K562 (cell line): ENCODE data around the gene VPS45. TPM values are rescaled to one million over a fixed set of nuclear protein-coding genes. Genes with fewer than 3 reads are reported as not detected.

Source experiments
- AFF1 ChIP-seq, 2 experiments: fragments of 450-650 bp; IDR thresholded peaks; 2 replicates each; pipeline ENCODE4 v1.6.1; 2018; ENCODE audit warnings: mild to moderate bottlenecking in 2 of 2, low read depth in 1 of 2; ENCODE audit not compliant: partially characterized antibody in 2 of 2
- CBX8 ChIP-seq: fragments of 200-600 bp; sonication (generic); IDR thresholded peaks from 2 replicates; pipeline ENCODE4 v1.6.1; 2012; ENCODE audit warnings: borderline replicate concordance, mixed run types, low read depth, mild to moderate bottlenecking, moderate library complexity, mixed read lengths, low read length, control low read depth, inconsistent platforms; ENCODE audit not compliant: poor library complexity, severe bottlenecking; ENCODE audit errors: extremely low read depth
- CHD2 ChIP-seq: IDR thresholded peaks from 2 replicates; pipeline ENCODE4 v1.6.1; 2011; ENCODE audit warnings: low read depth, low read length
- CUX1 ChIP-seq: fragments of 200-800 bp; sonication (Bioruptor generic); IDR thresholded peaks from 2 replicates; pipeline ENCODE4 v1.6.1; 2016; ENCODE audit warnings: missing genetic modification characterization, missing compliant biosample characterization
- DEAF1 ChIP-seq: fragments of 450-650 bp; formaldehyde crosslinking; IDR thresholded peaks from 2 replicates; pipeline ENCODE4 v1.4.0; 2020; ENCODE audit warnings: mild to moderate bottlenecking, moderate library complexity
- FOXO4 ChIP-seq: fragments of 450-650 bp; formaldehyde crosslinking; IDR thresholded peaks from 2 replicates; pipeline ENCODE4 v1.4.0; 2020; ENCODE audit warnings: mild to moderate bottlenecking, moderate library complexity
- HES1 ChIP-seq: fragments of 450-650 bp; IDR thresholded peaks from 2 replicates; pipeline ENCODE4 v1.6.1; 2016; ENCODE audit warnings: low read depth, mild to moderate bottlenecking, moderate library complexity
- HNRNPK ChIP-seq: fragments of 200-400 bp; formaldehyde crosslinking; IDR thresholded peaks from one replicate; pipeline ENCODE4 v1.6.1; 2018; ENCODE audit warnings: mild to moderate bottlenecking, low read depth, low read length; ENCODE audit not compliant: poor library complexity, severe bottlenecking
- SNIP1 ChIP-seq: fragments of 450-650 bp; IDR thresholded peaks from 2 replicates; pipeline ENCODE4 v1.7.1; 2017; ENCODE audit warnings: low read depth, mild to moderate bottlenecking
- STAT5A ChIP-seq: IDR thresholded peaks from 2 replicates; pipeline ENCODE4 v1.6.1; 2012; ENCODE audit warnings: low read length, inconsistent platforms, borderline replicate concordance
- ZBTB7A ChIP-seq: IDR thresholded peaks from 2 replicates; pipeline ENCODE4 v1.6.1; 2011; ENCODE audit warnings: low read depth, mild to moderate bottlenecking, low read length, moderate library complexity, borderline replicate concordance; ENCODE audit not compliant: control insufficient read depth
- ZNF444 ChIP-seq: fragments of 250-450 bp; sonication (Bioruptor Pico); IDR thresholded peaks from 2 replicates; pipeline ENCODE4 v1.4.0; 2020; ENCODE audit warnings: mild to moderate bottlenecking, moderate library complexity
- polyA plus RNA-seq, 8 experiments: library from polyadenylated mRNA; depleted of rRNA in 4 of 8; stranded (reverse) in 5 of 8; unstranded in 3 of 8; fragments of >200 nt; fragmentation: Nextera tagmentation in 2 of 8; fragmentation: Illumina TruSeq in 1 of 8; extraction: Ambion mirVana in 2 of 8; extraction: Trizol in 1 of 8; gene quantifications; 2 replicates each; pipeline versions ENCODE4 v1.2.1 to v1.2.3, GENCODE V29; 2011 to 2014; ENCODE audit warnings: inconsistent platforms in 1 of 8, missing spikeins in 1 of 8
- total RNA-seq, 7 experiments: library from RNA; depleted of rRNA in 6 of 7; stranded (reverse); fragments of >200 nt in 6 of 7; fragmentation: Illumina TruSeq in 2 of 7; extraction: Trizol in 2 of 7; gene quantifications; 2 replicates each; pipeline versions ENCODE4 v1.2.1 to v1.2.3, GENCODE V29; 2011 to 2021; ENCODE audit warnings: low replicate concordance in 1 of 7

The VPS45 gene
- total and polyA plus RNA-seq, 9 of the 15 experiments (the other 6 are each of a cell fraction or from before 2014, with no cell fraction given), result 17.9 to 48.2 (median 34.4) TPM

- no peak for TF ChIP-seq CUX1
- no peak for TF ChIP-seq CBX8
- TF ChIP-seq CHD2, result no peak
- no peak for TF ChIP-seq AFF1 (IDR thresholded peaks at IDR 0.05; ENCODE audit: low read depth in 1 of 2, partially characterized antibody in 2 of 2)
- TF ChIP-seq STAT5A, result no peak
- no peak for TF ChIP-seq HES1
- TF ChIP-seq DEAF1 (CRISPR knock-in tag), result peak; percentile 86
- no peak for TF ChIP-seq HNRNPK
- no peak for TF ChIP-seq ZNF444
- TF ChIP-seq SNIP1, result no peak
- TF ChIP-seq ZBTB7A, result no peak
- no peak for TF ChIP-seq FOXO4
These were observed 101.5 kb downstream of the VPS45 start (continued) for GRCh38 chr1:150168960-150169601.
